HepG2 (cell line): ENCODE measurements around the gene SMIM29. TPM values are rescaled to one million over a fixed set of nuclear protein-coding genes. Genes with fewer than 3 reads are reported as not detected.

Experiments used
- ARNT ChIP-seq: fragments of 450-650 bp; IDR thresholded peaks from 2 replicates; pipeline ENCODE4 v1.6.1; 2017
- ATF7-NPFF ChIP-seq: sonication (generic); formaldehyde crosslinking; IDR thresholded peaks from 2 replicates; pipeline ENCODE4 v1.8.1; 2023; ENCODE audit warnings: mild to moderate bottlenecking, low read depth, missing genetic modification reagents, moderate library complexity
- PLSCR1 ChIP-seq: sonication (generic); formaldehyde crosslinking; IDR thresholded peaks from 2 replicates; pipeline ENCODE4 v1.5.0; 2020; ENCODE audit warnings: missing genetic modification reagents, mild to moderate bottlenecking, borderline replicate concordance
- RBFOX2 ChIP-seq: fragments of 200-400 bp; formaldehyde crosslinking; IDR thresholded peaks from 2 replicates; pipeline ENCODE4 v1.6.1; 2017; ENCODE audit warnings: low read depth, mild to moderate bottlenecking, low read length
- UBTF ChIP-seq: sonication (generic); formaldehyde crosslinking; IDR thresholded peaks from 2 replicates; pipeline ENCODE4 v1.4.0; 2020; ENCODE audit warnings: mild to moderate bottlenecking, missing genetic modification reagents
- ZNF337 ChIP-seq: sonication (generic); formaldehyde crosslinking; IDR thresholded peaks from 2 replicates; pipeline ENCODE4 v1.5.1; 2020; ENCODE audit warnings: missing genetic modification reagents, low read depth, mild to moderate bottlenecking, borderline replicate concordance
- ZNF687 ChIP-seq: sonication (generic); formaldehyde crosslinking; IDR thresholded peaks from 2 replicates; pipeline ENCODE4 v1.5.1; 2020; ENCODE audit warnings: mild to moderate bottlenecking, missing genetic modification reagents, moderate library complexity
- polyA plus RNA-seq, 8 experiments: library from polyadenylated mRNA; depleted of rRNA in 3 of 8; stranded (reverse) in 7 of 8; unstranded in 1 of 8; fragments of >200 nt; fragmentation: Illumina TruSeq in 4 of 8; extraction: Trizol in 4 of 8; gene quantifications; 2 replicates each; pipeline versions ENCODE4 v1.2.1 to v1.2.3, GENCODE V29; 2011 to 2016; ENCODE audit warnings: low read depth in 4 of 8, missing spikeins in 1 of 8, mixed read lengths in 1 of 8; ENCODE audit not compliant: insufficient read depth in 1 of 8
- total RNA-seq, 5 experiments: library from RNA; depleted of rRNA; stranded (reverse); fragments of >200 nt; fragmentation: Illumina TruSeq; extraction: Trizol; gene quantifications; 2 replicates each; pipeline ENCODE4 v1.2.3, GENCODE V29; 2016; ENCODE audit warnings: low read depth in 1 of 5
- TF ChIP-seq, protein P1 (sequence below): sonication (generic); formaldehyde crosslinking; IDR thresholded peaks from 2 replicates; pipeline ENCODE4 v1.8.0; 2022; ENCODE audit warnings: mild to moderate bottlenecking, missing genetic modification reagents; ENCODE audit not compliant: insufficient replicate concordance
- TF ChIP-seq, protein P2 (sequence below): sonication (generic); formaldehyde crosslinking; IDR thresholded peaks from 2 replicates; pipeline ENCODE4 v1.5.1; 2020; ENCODE audit warnings: missing genetic modification reagents, mild to moderate bottlenecking, borderline replicate concordance
- TF ChIP-seq, protein P3 (sequence below): sonication (generic); formaldehyde crosslinking; IDR thresholded peaks from 2 replicates; pipeline ENCODE4 v1.5.0; 2020; ENCODE audit warnings: missing genetic modification reagents, mild to moderate bottlenecking, borderline replicate concordance

SMIM29 gene
- total and polyA plus RNA-seq, 2 of the 13 experiments (the other 11 are each of a cell fraction or from before 2014, with no cell fraction given): 8.8 to 15.3 TPM

DNA sequence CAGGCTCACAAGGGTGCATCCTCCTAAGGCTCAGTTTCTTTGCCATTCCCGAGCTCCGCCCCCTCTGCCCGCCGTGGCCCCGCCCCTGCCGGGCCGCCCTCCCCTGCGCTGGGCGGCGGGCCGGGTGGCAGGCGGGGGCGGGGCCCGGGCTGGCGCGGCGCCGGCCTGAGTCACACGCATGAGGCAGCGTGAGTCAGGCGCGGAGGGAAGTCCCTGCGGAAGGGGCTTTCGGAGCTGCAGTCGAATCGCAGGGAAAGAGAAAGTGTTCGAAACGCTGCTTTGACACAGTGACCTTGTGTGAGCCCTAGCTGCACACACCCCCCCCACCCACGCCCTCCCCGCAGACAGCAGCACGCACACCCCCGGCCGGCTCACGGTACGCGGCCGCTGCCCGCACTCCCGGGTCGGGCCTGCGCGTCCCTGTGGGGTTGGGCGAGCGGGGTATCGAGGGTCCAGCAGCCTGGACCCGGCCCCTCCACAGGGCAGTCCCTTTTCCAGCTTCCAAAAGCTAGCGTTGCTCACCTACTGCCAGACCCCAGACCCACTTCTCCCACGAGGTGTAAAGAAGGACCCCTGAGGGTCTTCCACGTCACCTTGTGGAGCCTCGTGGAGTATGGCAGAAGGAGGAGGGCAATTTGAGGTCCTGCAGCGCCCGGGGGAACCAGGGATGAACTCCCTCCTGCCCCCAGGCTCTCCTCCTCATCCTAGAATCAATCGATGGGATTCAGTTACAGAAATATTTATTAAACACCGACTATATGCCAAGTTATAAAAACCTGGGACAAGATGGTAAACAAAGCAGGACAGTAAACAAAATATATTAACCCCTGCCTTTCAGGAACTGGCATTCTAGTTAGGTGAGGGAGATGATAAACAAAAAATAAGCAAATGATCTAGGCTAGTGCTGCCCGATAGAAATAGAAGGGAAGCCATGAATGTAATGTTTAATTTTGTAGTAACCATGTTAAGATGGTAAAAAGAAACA is 24.6 kb downstream of the SMIM29 start (continued):
- peak; percentile 59 for TF ChIP-seq UBTF (CRISPR knock-in tag)
- no peak for TF ChIP-seq ARNT
- TF ChIP-seq, protein P1, sequence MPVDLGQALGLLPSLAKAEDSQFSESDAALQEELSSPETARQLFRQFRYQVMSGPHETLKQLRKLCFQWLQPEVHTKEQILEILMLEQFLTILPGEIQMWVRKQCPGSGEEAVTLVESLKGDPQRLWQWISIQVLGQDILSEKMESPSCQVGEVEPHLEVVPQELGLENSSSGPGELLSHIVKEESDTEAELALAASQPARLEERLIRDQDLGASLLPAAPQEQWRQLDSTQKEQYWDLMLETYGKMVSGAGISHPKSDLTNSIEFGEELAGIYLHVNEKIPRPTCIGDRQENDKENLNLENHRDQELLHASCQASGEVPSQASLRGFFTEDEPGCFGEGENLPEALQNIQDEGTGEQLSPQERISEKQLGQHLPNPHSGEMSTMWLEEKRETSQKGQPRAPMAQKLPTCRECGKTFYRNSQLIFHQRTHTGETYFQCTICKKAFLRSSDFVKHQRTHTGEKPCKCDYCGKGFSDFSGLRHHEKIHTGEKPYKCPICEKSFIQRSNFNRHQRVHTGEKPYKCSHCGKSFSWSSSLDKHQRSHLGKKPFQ (CRISPR knock-in tag): peak; percentile 27
- no peak for TF ChIP-seq PLSCR1 (CRISPR knock-in tag)
- TF ChIP-seq ATF7-NPFF (CRISPR knock-in tag): 0 out of 2 replicates have a peak, but pooled peaks have one; percentile 50
- TF ChIP-seq, protein P2, sequence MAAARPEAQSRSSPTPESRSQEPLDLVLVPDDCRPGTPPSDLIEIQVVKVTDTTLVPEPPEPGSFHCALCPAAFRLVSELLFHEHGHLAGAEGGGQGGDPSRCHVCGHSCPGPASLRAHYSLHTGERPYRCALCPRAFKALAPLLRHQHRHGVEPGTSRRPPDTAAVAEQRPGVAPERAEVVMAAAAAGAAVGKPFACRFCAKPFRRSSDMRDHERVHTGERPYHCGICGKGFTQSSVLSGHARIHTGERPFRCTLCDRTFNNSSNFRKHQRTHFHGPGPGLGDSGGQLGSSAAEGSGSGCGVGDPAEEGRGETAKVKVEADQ (CRISPR knock-in tag): peak; percentile 70; the same call in 1 of the 2 replicates
- TF ChIP-seq RBFOX2: peak; percentile 62
- TF ChIP-seq ZNF687 (CRISPR knock-in tag): peak; percentile 82
- TF ChIP-seq ZNF337 (CRISPR knock-in tag): 0 out of 2 replicates have a peak, but pooled peaks have one; percentile 41
- TF ChIP-seq, protein P3, sequence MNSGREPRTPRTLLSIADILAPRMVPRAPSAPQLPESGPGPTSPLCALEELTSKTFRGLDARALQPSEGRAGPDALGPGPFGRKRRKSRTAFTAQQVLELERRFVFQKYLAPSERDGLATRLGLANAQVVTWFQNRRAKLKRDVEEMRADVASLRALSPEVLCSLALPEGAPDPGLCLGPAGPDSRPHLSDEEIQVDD (CRISPR knock-in tag): peak; percentile 72
